IMR-90 (cell line): ENCODE data around the gene YBX1. TPM values are rescaled to one million over a fixed set of nuclear protein-coding genes. Genes with fewer than 3 reads are reported as not detected.
"Not testable (repeated sequence)": the region's sequence is repeated elsewhere in the genome, so short reads cannot be mapped to it uniquely, and the experiment has no call there.

ENCODE experiments used
- ATAC-seq: fragments of 200-7000 bp; cut with Tn5 transposase; 2 replicates; pipeline ENCODE4 v1.9.1; 2020; ENCODE audit warnings: low read depth, mild to moderate bottlenecking, moderate library complexity
- BruUV-seq: library from RNA; stranded (reverse); fragments of 400-500 nt; replicated peaks from 2 replicates; lab custom pipeline; 2021; lab: Mats Ljungman, UMichigan
- CTCF ChIA-PET: fragments of 300-600 bp; formaldehyde crosslinking; extraction: SDS; loops from one replicate; lab custom pipeline; 2021; ENCODE audit warnings: antibody characterized with exemption; lab: Yijun Ruan, JAX
- POLR2A ChIA-PET: fragments of 300-600 bp; sonication (Branson Sonifier 250); formaldehyde crosslinking; loops from one replicate; lab custom pipeline; 2022; ENCODE audit warnings: antibody characterized with exemption; ENCODE audit not compliant: unreplicated experiment; lab: Charles Lee
- DNase-seq: peaks from one replicate; pipeline ENCODE4 v3.0.0; 2013
- H2AFZ ChIP-seq: replicated peaks from 2 replicates; pipeline ENCODE3; 2013; ENCODE audit warnings: low read length, mild to moderate bottlenecking; ENCODE audit not compliant: poor library complexity
- H2AK5ac ChIP-seq: 2 replicates; pipeline ENCODE4 v1.6.1; 2013; ENCODE audit warnings: low read depth, low read length, inconsistent platforms
- H2AK9ac ChIP-seq: replicated peaks from 2 replicates; pipeline ENCODE3; 2013; ENCODE audit warnings: mild to moderate bottlenecking, low read depth, low read length, moderate library complexity; ENCODE audit not compliant: poor library complexity
- H2BK120ac ChIP-seq: 2 replicates; pipeline ENCODE4 v1.6.1; 2013; ENCODE audit warnings: low read depth, low read length, inconsistent platforms
- H2BK15ac ChIP-seq: 3 replicates; pipeline ENCODE4 v1.6.1; 2013; ENCODE audit warnings: low read depth, low read length, inconsistent platforms
- H2BK20ac ChIP-seq: 2 replicates; pipeline ENCODE4 v1.6.1; 2013; ENCODE audit warnings: low read depth, mild to moderate bottlenecking, inconsistent platforms, low read length, moderate library complexity
- H2BK5ac ChIP-seq: 2 replicates; pipeline ENCODE4 v1.6.1; 2013; ENCODE audit warnings: mild to moderate bottlenecking, low read depth, low read length, inconsistent platforms; ENCODE audit not compliant: poor library complexity, severe bottlenecking
- H3K14ac ChIP-seq: replicated peaks from 2 replicates; pipeline ENCODE4 v1.6.1; 2013; ENCODE audit warnings: low read depth, low read length, inconsistent platforms
- H3K18ac ChIP-seq: 2 replicates; pipeline ENCODE4 v1.6.1; 2013; ENCODE audit warnings: low read depth, low read length, control low read depth
- H3K23ac ChIP-seq: 2 replicates; pipeline ENCODE4 v1.6.1; 2013; ENCODE audit warnings: low read depth, low read length, inconsistent platforms
- H3K27ac ChIP-seq: 2 replicates; pipeline ENCODE4 v1.5.1; 2013; ENCODE audit warnings: mild to moderate bottlenecking, control low read depth, low read length; ENCODE audit not compliant: insufficient read depth
- H3K27me3 ChIP-seq: 2 replicates; pipeline ENCODE4 v1.6.1; 2013; ENCODE audit warnings: low read length; ENCODE audit not compliant: control insufficient read depth, insufficient read depth
- H3K36me3 ChIP-seq: 2 replicates; pipeline ENCODE4 v1.6.1; 2013; ENCODE audit warnings: low read length, mixed read lengths; ENCODE audit not compliant: control insufficient read depth, insufficient read depth
- H3K4ac ChIP-seq: 2 replicates; pipeline ENCODE4 v1.6.1; 2013; ENCODE audit warnings: low read depth, low read length, inconsistent platforms
- H3K4me1 ChIP-seq: 2 replicates; pipeline ENCODE4 v1.6.1; 2013; ENCODE audit warnings: low read length, mixed read lengths; ENCODE audit not compliant: control insufficient read depth, insufficient read depth
- H3K4me2 ChIP-seq: 2 replicates; pipeline ENCODE4 v1.6.1; 2013; ENCODE audit warnings: low read depth, mild to moderate bottlenecking, control low read depth, low read length, moderate library complexity
- H3K4me3 ChIP-seq: 2 replicates; pipeline ENCODE4 v1.5.1; 2013; ENCODE audit warnings: low read depth, mild to moderate bottlenecking, control low read depth, low read length, moderate library complexity; ENCODE audit not compliant: insufficient read depth
- H3K56ac ChIP-seq: 2 replicates; pipeline ENCODE4 v1.6.1; 2013; ENCODE audit warnings: low read length, inconsistent platforms; ENCODE audit not compliant: insufficient read depth; ENCODE audit errors: extremely low read depth
- H3K79me1 ChIP-seq, 2 experiments: 2 replicates each; pipeline ENCODE4 v1.6.1; 2013; ENCODE audit warnings: low read length in 2 of 2, inconsistent platforms in 1 of 2, low read depth in 1 of 2
- H3K9ac ChIP-seq: 2 replicates; pipeline ENCODE4 v1.6.1; 2013; ENCODE audit warnings: low read depth, low read length, control low read depth
- H3K9me1 ChIP-seq: 2 replicates; pipeline ENCODE4 v1.6.1; 2013; ENCODE audit warnings: low read length, inconsistent platforms; ENCODE audit not compliant: insufficient read depth
- H3K9me3 ChIP-seq: 2 replicates; pipeline ENCODE4 v1.6.1; 2013; ENCODE audit warnings: low read length; ENCODE audit not compliant: control insufficient read depth, insufficient read depth
- H4K20me1 ChIP-seq: 2 replicates; pipeline ENCODE4 v1.6.1; 2013; ENCODE audit warnings: low read length, inconsistent platforms; ENCODE audit not compliant: insufficient read depth
- H4K5ac ChIP-seq: 2 replicates; pipeline ENCODE4 v1.6.1; 2013; ENCODE audit warnings: mild to moderate bottlenecking, low read depth, low read length, control low read depth
- H4K8ac ChIP-seq, 2 experiments: 2 replicates each; pipeline ENCODE4 v1.6.1; 2013; ENCODE audit warnings: low read depth in 2 of 2, low read length in 2 of 2, control low read depth in 1 of 2, inconsistent platforms in 1 of 2
- H4K91ac ChIP-seq: 2 replicates; pipeline ENCODE4 v1.6.1; 2013; ENCODE audit warnings: low read depth, low read length, inconsistent platforms; ENCODE audit not compliant: insufficient read depth
- dilution Hi-C: fragments of 300-500 bp; cut with HindIII; formaldehyde crosslinking; loops from one replicate; pipeline ENCODE4 v1.14.3; 2018; ENCODE audit warnings: low sequenced_read_pairs; ENCODE audit not compliant: unreplicated experiment
- in situ Hi-C: fragments of 300-500 bp; cut with MboI; formaldehyde crosslinking; loops from 3 replicates; pipeline ENCODE4 v1.14.3; 2019; ENCODE audit warnings: low sequenced_read_pairs, inconsistent platforms, mixed read lengths
- intact Hi-C: fragments of 100-400 bp; cut with micrococcal nuclease; formaldehyde crosslinking; loops from 2 replicates; pipeline ENCODE4 v1.10.0; 2022
- polyA plus RNA-seq, 3 experiments: library from polyadenylated mRNA; depleted of rRNA; stranded (reverse); fragments of >200 nt; gene quantifications; 2 replicates each; pipeline ENCODE4 v1.2.3, GENCODE V29; 2012; ENCODE audit warnings: low replicate concordance in 1 of 3
- total RNA-seq: library from RNA; depleted of rRNA; stranded (reverse); fragments of >200 nt; gene quantifications from 2 replicates; pipeline ENCODE4 v1.2.3, GENCODE V29; 2012

YBX1 gene
- total and polyA plus RNA-seq, 2 of the 4 experiments (the other 2 are of a cell fraction) = 605 to 843 TPM

DNA sequence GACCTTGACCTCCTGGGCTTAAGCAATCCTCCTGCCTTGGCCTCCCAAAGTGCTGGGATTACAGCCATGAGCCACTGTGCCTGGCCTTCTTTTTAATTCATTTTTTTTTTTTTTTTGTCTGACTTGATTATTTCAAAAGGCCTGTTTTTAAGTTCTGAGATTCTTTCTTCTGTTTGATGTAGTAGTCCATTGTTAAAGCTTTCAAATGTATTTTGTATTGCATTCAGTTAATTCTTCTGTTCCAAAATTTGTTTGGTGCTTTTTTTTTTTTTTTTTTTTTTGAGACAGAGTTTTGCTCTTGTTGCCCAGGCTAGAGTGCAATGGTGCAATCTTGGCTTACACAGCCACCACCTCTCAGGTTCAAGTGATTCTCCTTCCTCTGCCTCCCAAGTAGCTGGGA, 32.2 kb downstream of the YBX1 start:
- H3K27ac ChIP-seq, H3K9me3 ChIP-seq, in situ Hi-C loops, H3K9me1 ChIP-seq, POLR2A ChIA-PET, H2BK5ac ChIP-seq, H4K5ac ChIP-seq, ATAC-seq, H2AK5ac ChIP-seq, H4K20me1 ChIP-seq, H4K8ac ChIP-seq, H3K36me3 ChIP-seq, H3K4me3 ChIP-seq, CTCF ChIA-PET, H3K23ac ChIP-seq, H3K4me1 ChIP-seq, H3K4ac ChIP-seq, H3K18ac ChIP-seq, H3K27me3 ChIP-seq, H3K14ac ChIP-seq, H2AK9ac ChIP-seq, H4K91ac ChIP-seq, H3K9ac ChIP-seq, DNase-seq, H2BK120ac ChIP-seq, intact Hi-C loops, H3K4me2 ChIP-seq, H2BK20ac ChIP-seq, H3K56ac ChIP-seq, dilution Hi-C loops, BruUV-seq, H2BK15ac ChIP-seq, H2AFZ ChIP-seq: not testable (repeated sequence)
- H3K79me1 ChIP-seq = peaks cover 7 to 32% of the 10 kb centered on the region in 2 experiments; a peak in 3 of 4 replicates
